Lower leg skin (tissue), 3 donors: ENCODE results near the gene ADGRG3.

ENCODE experiments used
- CTCF ChIP-seq, 3 donors: fragments of 450-650 bp; IDR thresholded peaks; one replicate each; pipeline ENCODE4 v1.5.1; 2016; ENCODE audit warnings: antibody characterized with exemption in 3 of 3, mild to moderate bottlenecking in 3 of 3, moderate library complexity in 2 of 3
- POLR2A ChIP-seq, 2 donors: fragments of 450-650 bp; IDR thresholded peaks; one replicate each; pipeline ENCODE4 v1.6.1; 2016 to 2017; ENCODE audit warnings: antibody characterized with exemption in 2 of 2, mild to moderate bottlenecking in 1 of 2, moderate library complexity in 1 of 2

DNA sequence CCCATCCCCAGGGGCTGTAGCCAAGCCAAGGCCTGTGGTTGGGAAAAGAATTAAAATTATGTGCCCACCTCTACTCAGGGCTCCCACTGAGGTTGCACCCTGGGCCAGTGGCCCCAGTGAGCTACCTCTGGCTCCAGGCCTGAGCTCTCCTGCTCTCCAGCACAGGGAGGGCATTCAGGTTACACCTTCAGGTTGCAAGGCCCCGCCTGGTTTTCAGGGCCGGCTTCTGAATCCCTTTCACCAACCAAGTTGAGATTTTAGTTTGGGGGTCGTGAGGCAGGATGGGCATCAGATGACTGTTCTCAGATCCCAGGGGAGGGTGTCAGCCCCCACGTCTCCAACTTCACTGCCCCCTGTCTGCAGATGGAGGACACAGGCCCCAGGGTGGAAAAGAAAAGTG, 59.5 kb downstream of the ADGRG3 start:
- no peak for TF ChIP-seq POLR2A (IDR thresholded peaks at IDR 0.05)
- no peak for TF ChIP-seq CTCF (IDR thresholded peaks at IDR 0.05)
